Measurements from ENCODE around the gene GPR137C.

Gene GPR137C

DNA sequence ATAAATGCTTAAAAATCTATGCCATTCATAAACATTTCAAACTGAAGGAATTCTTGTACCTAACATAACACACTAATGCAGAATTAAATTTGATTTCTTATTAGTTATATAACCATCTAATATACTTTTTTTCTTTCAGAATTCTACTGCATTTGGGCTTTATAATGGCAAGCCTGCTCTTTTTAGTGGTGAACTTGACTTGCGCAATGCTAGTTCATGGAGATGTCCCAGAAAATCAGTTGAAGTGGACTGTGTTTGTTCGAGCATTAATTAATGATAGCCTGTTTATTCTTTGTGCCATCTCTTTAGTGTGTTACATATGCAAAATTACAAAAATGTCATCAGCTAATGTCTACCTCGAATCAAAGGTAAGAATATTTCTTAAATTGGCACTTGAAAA is 47.3 kb downstream of the GPR137C start:
- Mint-ChIP-seq H3K27me3 (ENCODE audit: low read depth, poor library complexity) (no peaks in the 10 kb centered on the region), H3K4me1 (no peaks in the 10 kb centered on the region)
- TF ChIP-seq, protein P1, sequence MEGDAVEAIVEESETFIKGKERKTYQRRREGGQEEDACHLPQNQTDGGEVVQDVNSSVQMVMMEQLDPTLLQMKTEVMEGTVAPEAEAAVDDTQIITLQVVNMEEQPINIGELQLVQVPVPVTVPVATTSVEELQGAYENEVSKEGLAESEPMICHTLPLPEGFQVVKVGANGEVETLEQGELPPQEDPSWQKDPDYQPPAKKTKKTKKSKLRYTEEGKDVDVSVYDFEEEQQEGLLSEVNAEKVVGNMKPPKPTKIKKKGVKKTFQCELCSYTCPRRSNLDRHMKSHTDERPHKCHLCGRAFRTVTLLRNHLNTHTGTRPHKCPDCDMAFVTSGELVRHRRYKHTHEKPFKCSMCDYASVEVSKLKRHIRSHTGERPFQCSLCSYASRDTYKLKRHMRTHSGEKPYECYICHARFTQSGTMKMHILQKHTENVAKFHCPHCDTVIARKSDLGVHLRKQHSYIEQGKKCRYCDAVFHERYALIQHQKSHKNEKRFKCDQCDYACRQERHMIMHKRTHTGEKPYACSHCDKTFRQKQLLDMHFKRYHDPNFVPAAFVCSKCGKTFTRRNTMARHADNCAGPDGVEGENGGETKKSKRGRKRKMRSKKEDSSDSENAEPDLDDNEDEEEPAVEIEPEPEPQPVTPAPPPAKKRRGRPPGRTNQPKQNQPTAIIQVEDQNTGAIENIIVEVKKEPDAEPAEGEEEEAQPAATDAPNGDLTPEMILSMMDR (IDR thresholded peaks at IDR 0.05) = no peak

DNA sequence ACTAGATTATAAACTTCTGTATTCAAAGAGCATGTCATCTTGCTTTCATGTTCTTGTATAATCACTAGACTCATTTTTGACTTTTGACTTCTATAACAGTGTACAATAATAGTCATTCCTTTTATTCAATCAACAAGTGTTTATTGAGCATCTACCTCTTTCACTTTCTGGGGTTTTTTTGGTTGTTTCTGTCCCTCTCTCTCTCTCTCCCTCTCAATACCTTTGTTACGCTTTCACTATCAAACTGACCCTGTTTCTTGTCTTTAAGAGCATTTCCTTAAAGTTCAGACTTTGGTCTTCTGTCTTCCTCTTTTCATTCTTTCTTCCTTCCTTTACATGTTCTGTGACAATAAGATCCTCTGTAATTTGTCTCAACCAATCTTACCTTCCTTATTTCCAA is 49.5 kb downstream of the GPR137C start:
- peaks cover 31% of the 10 kb centered on the region for H3K9me3 Mint-ChIP-seq
- peaks cover 33% of the 10 kb centered on the region for H3K36me3 Mint-ChIP-seq (ENCODE audit: low read depth)

More for the DNA sequence above, 47.3 kb downstream of the GPR137C start:
- no peak for DNase-seq
- H3K36me3 Mint-ChIP-seq (ENCODE audit: low read depth) = peaks cover 28% of the 10 kb centered on the region
- no peak overlapping the region for H3K4me3 Mint-ChIP-seq
- H3K27ac Mint-ChIP-seq = no peak overlapping the region
- H3K9me3 Mint-ChIP-seq = peaks cover 31% of the 10 kb centered on the region

DNA sequence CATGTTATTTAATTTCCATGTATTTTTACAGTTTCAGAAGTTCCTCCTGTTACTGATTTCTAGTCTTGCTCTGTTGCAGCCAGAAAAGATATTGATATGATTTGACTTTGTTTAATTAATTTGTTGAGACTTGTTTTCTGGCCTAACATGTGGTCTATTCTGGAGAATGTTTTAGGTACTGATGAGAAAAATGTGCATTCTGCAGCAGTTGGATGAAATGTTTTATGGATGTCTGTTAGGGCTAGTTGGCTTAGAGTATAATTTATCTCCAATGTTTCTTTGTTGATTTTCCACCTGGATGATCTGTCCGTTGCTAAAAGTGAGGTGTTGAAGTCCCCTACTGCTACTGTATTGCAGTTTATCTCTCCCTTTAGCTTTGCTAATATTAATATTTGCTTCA is 54.4 kb downstream of the GPR137C start:
- Mint-ChIP-seq H3K27me3 (ENCODE audit: low read depth, poor library complexity) (no peaks in the 10 kb centered on the region), H3K4me3 (no peak overlapping the region), H3K4me1 (no peaks in the 10 kb centered on the region), H3K36me3 (ENCODE audit: low read depth) (peaks cover 36% of the 10 kb centered on the region), H3K27ac (no peak overlapping the region), H3K9me3 (peaks cover 30% of the 10 kb centered on the region)
- TF ChIP-seq, protein P1 (IDR thresholded peaks at IDR 0.05) = no peak
- no peak for DNase-seq

More for the DNA sequence above, 49.5 kb downstream of the GPR137C start:
- no peak for DNase-seq
- Mint-ChIP-seq H3K4me3 (no peak overlapping the region), H3K27ac (no peak overlapping the region), H3K27me3 (ENCODE audit: low read depth, poor library complexity) (no peaks in the 10 kb centered on the region), H3K4me1 (no peaks in the 10 kb centered on the region)
- TF ChIP-seq, protein P1 (IDR thresholded peaks at IDR 0.05) = no peak

DNA sequence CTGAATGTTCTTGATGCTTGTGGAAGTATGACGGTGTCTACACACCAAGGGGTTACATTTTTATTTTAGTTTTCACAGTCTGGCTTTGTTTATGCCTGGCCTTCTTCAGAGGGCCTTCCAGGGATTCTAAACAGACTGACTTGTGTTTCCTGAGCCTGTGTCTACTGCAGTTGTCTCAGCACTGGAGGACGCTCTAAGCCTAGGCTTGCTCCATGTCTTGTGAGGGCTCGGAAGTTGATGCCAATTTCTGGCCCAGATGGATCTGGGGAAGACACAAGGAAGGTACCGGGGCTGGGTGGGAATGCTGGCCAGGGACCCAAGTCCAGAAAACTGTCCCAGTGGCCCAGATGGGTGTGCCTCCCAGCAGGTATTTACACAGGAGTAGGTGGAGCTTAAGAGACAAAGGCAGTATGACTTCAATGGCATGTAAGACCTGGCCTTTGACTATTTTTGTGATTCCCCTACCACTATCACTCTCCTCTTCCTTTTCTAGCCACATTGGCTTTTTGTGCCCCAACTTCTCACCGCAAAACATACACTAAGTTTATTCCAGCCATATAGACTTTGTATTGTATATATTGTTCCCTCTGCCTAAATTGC is 56.9 kb downstream of the GPR137C start:
- DNase-seq = no peak
- Mint-ChIP-seq H3K27ac (no peak overlapping the region), H3K4me3 (no peak overlapping the region), H3K27me3 (ENCODE audit: low read depth, poor library complexity) (no peaks in the 10 kb centered on the region), H3K4me1 (no peaks in the 10 kb centered on the region), H3K36me3 (ENCODE audit: low read depth) (peaks cover 28% of the 10 kb centered on the region), H3K9me3 (peaks cover 21% of the 10 kb centered on the region)
- TF ChIP-seq, protein P1 (IDR thresholded peaks at IDR 0.05) = no peak

DNA sequence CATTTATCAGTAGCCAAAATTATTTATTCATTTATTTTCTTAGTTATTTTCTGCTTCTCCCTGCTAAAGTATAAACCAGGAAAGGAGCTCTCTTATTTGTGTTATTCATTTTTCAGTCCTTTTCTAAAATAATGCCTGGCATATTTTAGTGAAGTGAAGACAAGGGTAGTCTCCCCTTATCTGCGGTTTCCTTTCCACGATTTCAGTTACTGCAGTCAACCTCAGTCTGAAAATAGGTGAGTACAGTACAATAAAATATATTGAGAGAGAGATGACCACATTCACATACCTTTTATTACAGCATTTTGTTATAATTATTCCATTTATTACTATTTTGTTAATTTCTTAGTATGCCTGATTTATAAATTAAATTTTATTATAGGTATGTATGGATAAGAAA is 57.6 kb downstream of the GPR137C start:
- DNase-seq = no peak
- Mint-ChIP-seq H3K27me3 (ENCODE audit: low read depth, poor library complexity) (no peaks in the 10 kb centered on the region), H3K36me3 (ENCODE audit: low read depth) (peaks cover 22% of the 10 kb centered on the region), H3K4me3 (no peak overlapping the region), H3K27ac (no peak overlapping the region), H3K9me3 (peaks cover 15% of the 10 kb centered on the region), H3K4me1 (no peaks in the 10 kb centered on the region)
- TF ChIP-seq, protein P1 (IDR thresholded peaks at IDR 0.05) = no peak

DNA sequence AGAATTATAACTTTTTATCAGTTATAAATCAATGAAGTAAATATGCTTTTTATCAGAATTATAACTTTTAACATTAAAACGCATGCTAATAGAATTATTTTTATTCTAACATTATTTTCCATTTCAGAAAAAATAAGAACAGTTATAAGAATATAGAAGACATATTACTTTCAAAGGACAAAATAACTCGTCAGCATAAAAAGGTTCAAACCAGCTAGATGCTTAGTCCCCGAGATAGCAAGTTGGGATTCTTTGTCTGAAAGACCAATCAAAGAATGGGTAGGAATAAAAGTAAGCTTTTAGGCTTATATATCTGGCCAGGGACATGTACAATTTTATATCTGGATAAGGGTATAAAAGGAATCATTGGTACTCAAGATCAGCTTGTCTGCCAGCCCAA is 66.0 kb downstream of the GPR137C start:
- Mint-ChIP-seq H3K27ac (no peak overlapping the region), H3K27me3 (ENCODE audit: low read depth, poor library complexity) (no peaks in the 10 kb centered on the region), H3K4me3 (no peak overlapping the region), H3K36me3 (ENCODE audit: low read depth) (peaks cover 1% of the 10 kb centered on the region), H3K9me3 (no peaks in the 10 kb centered on the region), H3K4me1 (no peaks in the 10 kb centered on the region)
- TF ChIP-seq, protein P1 (IDR thresholded peaks at IDR 0.05) = no peak
- no peak for DNase-seq

All from nephron progenitor cell (in vitro differentiated cells).